Pancreas (tissue), 10 donors: ENCODE results near the gene APP. TPM values are rescaled to one million over a fixed set of nuclear protein-coding genes. Genes with fewer than 3 reads are reported as not detected.

Experiments used
- ATAC-seq, 4 donors: fragments of 200-7000 bp; cut with Tn5 transposase; one replicate each; pipeline versions ENCODE4 v1.8.0 to v1.9.1; 2020; ENCODE audit warnings: mild to moderate bottlenecking in 4 of 4, moderate library complexity in 4 of 4
- DNase-seq, 6 donors: peaks; one replicate each; pipeline ENCODE4 v3.0.0-alpha.2; 2020
- FAIRE-seq: peaks from 2 replicates; lab custom pipeline; 2012; peaks lifted over from hg19 to GRCh38; lab: Jason Lieb, UNC
- H3K27ac ChIP-seq, 4 donors: fragments of 200-600 bp; sonication (generic); 1 replicate in 3 of 4; 2 replicates in 1 of 4; pipeline versions ENCODE4 v1.5.0 to v1.8.0; 2020
- H3K27me3 ChIP-seq, 4 donors: fragments of 200-600 bp; one replicate each; pipeline ENCODE4 v1.8.0; 2021
- H3K36me3 ChIP-seq, 3 donors: fragments of 200-600 bp; sonication (generic) in 1 of 3; one replicate each; pipeline versions ENCODE4 v1.5.0 to v1.8.0; 2020 to 2021
- H3K4me1 ChIP-seq, 3 donors: fragments of 200-600 bp; one replicate each; pipeline ENCODE4 v1.8.0; 2021
- H3K4me3 ChIP-seq, 4 donors: fragments of 200-600 bp; sonication (generic) in 2 of 4; one replicate each; pipeline versions ENCODE4 v1.5.0 to v1.8.0; 2020 to 2021
- H3K9me3 ChIP-seq, 4 donors: fragments of 200-600 bp; one replicate each; pipeline ENCODE4 v1.8.0; 2021
- CTCF ChIP-seq, 4 donors: fragments of 200-600 bp; sonication (generic) in 3 of 4; IDR thresholded peaks; one replicate each; pipeline versions ENCODE4 v1.5.0 to v1.8.0; 2021; ENCODE audit warnings: antibody characterized with exemption in 4 of 4
- WGBS, 2 donors: extraction: QIAGEN DNeasy Blood & Tissue Kit; methylation state at CpG; one replicate each; pipeline ENCODE4 v1.1.7; 2013; 5-methylcytosine and 5-hydroxymethylcytosine counted together
- intact Hi-C, 3 donors: fragments of 100-400 bp; cut with DNase I; formaldehyde crosslinking; loops; one replicate each; pipeline versions ENCODE4 v1.11.1 to v1.14.2; 2022
- polyA plus RNA-seq, 2 donors: library from polyadenylated mRNA; stranded (reverse); fragments of 200-250 nt; gene quantifications; one replicate each; pipeline ENCODE4 v1.2.3, GENCODE V29; 2013
- total RNA-seq, 6 donors: library from RNA; stranded (reverse); fragmentation: NEBNext Ultra II Directional in 4 of 6; extraction: Animal tissue kit (Norgen Biotek cat#: 25700) in 4 of 6; gene quantifications; one replicate each; pipeline versions ENCODE4 v1.2.1 to v1.2.4, GENCODE V29; 2021 to 2023
- donor health status: healthy with polysubstance abuse.
- donor health status: DM: no; HTN: no; CAD: no; lungs with moderate emphysema.
- donor health status: DM: no; HTN: no; CAD: no.
- donor health status: control.
- donor health status: control.
- donor health status: Bipolar disorder and iron deficiency.
- donor health status: DM: yes; HTN: yes; CAD: no.
- donor health status: DM: no; HTN: no; CAD: no.
- donor health status: DM: no; HTN: no; CAD: no.
- donor health status: DM: yes; HTN: yes; CAD: no.

APP gene
- total and polyA plus RNA-seq, 8 donors = 50.7 to 372 (median 165) TPM

- 51 to 62% methylated on average over 4 of the region's 4 CpGs for WGBS, 2 donors
- no peak overlapping the region for H3K27ac ChIP-seq
- FAIRE-seq = no peak
Observed at GRCh38 chr21:25870084-25870483, 300.5 kb downstream of the APP start.

DNA sequence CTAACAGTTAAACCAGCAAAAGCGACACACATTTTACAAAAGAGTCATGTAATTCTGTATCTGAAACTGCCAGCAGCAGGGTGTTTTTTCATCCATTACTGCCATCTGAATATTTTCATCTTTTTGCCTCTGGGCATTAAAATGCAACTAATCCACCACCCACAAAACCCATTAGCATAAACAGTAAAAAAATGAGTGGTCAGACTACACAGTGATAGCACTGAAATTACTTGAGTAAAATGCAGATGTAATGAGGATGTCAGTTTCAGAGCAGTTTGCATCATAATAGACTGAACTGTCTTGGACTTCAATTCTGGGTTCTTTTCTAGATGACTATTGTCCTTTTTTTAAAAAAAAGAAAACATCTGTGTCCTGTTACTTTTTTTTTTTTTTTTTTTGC is 303.5 kb downstream of the APP start:
- Histone ChIP-seq H3K4me1 (no peaks in the 10 kb centered on the region), H3K27me3 (no peaks in the 10 kb centered on the region), H3K27ac (no peak overlapping the region), H3K9me3 (no peaks in the 10 kb centered on the region), H3K4me3 (no peak overlapping the region), H3K36me3 (no peaks in the 10 kb centered on the region)
- no peak for TF ChIP-seq CTCF (IDR thresholded peaks at IDR 0.05)
- DNase-seq = no peak
- FAIRE-seq = no peak
- ATAC-seq = no peak
- WGBS, 2 donors = 96 to 100% methylated on average over 1 of the region's 1 CpG
- intact Hi-C loops = no loop called here

More at GRCh38 chr21:25870084-25870483, 300.5 kb downstream of the APP start:
- H3K27me3 ChIP-seq = no peaks in the 10 kb centered on the region
- H3K4me1 ChIP-seq = no peaks in the 10 kb centered on the region
- no peaks in the 10 kb centered on the region for H3K9me3 ChIP-seq
- H3K36me3 ChIP-seq = no peaks in the 10 kb centered on the region
- intact Hi-C loops = no loop called here
- TF ChIP-seq CTCF (IDR thresholded peaks at IDR 0.05) = no peak
- ATAC-seq (no peak), DNase-seq (no peak)
- H3K4me3 ChIP-seq = no peak overlapping the region

- TF ChIP-seq CTCF (IDR thresholded peaks at IDR 0.05) = no peak
- no peak overlapping the region for H3K27ac ChIP-seq
- ATAC-seq (no peak), DNase-seq (no peak), FAIRE-seq (no peak)
- H3K4me1 ChIP-seq = no peaks in the 10 kb centered on the region
- H3K9me3 ChIP-seq = no peaks in the 10 kb centered on the region
- intact Hi-C loops = no loop called here
- 61 to 71% methylated on average over 4 of the region's 4 CpGs for WGBS, 2 donors
- H3K27me3 ChIP-seq = no peaks in the 10 kb centered on the region
- H3K4me3 ChIP-seq = no peak overlapping the region
- no peaks in the 10 kb centered on the region for H3K36me3 ChIP-seq
Observed at GRCh38 chr21:25863747-25864146, 306.8 kb downstream of the APP start.

- WGBS, 2 donors = 15 to 19% methylated on average over 1 of the region's 1 CpG
- FAIRE-seq (no peak), ATAC-seq (no peak), DNase-seq (no peak)
- no peak for TF ChIP-seq CTCF (IDR thresholded peaks at IDR 0.05)
- Histone ChIP-seq H3K36me3 (no peaks in the 10 kb centered on the region), H3K9me3 (no peaks in the 10 kb centered on the region), H3K27me3 (no peaks in the 10 kb centered on the region), H3K4me3 (no peak overlapping the region), H3K27ac (no peak overlapping the region), H3K4me1 (no peaks in the 10 kb centered on the region)
- intact Hi-C loops = no loop called here
Observed at GRCh38 chr21:25863031-25863430, 307.5 kb downstream of the APP start.

GRCh38 chr21:25862596-25862995 is 308.0 kb downstream of the APP start:
- Histone ChIP-seq H3K36me3 (no peaks in the 10 kb centered on the region), H3K4me3 (no peak overlapping the region), H3K27me3 (no peaks in the 10 kb centered on the region), H3K4me1 (no peaks in the 10 kb centered on the region), H3K9me3 (no peaks in the 10 kb centered on the region), H3K27ac (no peak overlapping the region)
- peak in 3 of 4 donors; percentile 37 to 66 (median 49) for ATAC-seq
- intact Hi-C loops = no loop called here
- peak; percentile 36 to 51 (median 42) for TF ChIP-seq CTCF (IDR thresholded peaks at IDR 0.05)
- DNase-seq = no peak
- 16 to 46% methylated on average over 1 of the region's 1 CpG for WGBS, 2 donors
- FAIRE-seq = no peak
